ENCODE data around the gene DTNB.

DNA sequence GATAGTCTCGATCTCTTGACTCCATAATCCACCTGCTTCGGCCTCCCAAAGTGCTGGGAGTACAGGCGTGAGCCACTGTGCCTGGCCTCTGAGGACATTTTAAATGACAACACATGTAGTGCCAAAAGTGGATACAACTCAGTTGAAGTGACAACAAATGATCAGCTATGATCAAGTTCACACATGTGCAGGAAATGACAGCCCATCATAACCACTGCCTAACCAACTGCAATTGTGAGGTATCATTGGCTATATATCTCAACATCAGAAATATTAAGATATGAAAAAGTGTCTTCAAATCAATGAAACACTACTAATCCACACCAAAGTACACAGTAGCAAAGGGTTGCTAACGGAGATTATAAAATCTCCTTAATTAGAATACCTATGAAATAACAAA, 84.8 kb downstream of the DTNB start:
- TF ChIP-seq, protein P1, sequence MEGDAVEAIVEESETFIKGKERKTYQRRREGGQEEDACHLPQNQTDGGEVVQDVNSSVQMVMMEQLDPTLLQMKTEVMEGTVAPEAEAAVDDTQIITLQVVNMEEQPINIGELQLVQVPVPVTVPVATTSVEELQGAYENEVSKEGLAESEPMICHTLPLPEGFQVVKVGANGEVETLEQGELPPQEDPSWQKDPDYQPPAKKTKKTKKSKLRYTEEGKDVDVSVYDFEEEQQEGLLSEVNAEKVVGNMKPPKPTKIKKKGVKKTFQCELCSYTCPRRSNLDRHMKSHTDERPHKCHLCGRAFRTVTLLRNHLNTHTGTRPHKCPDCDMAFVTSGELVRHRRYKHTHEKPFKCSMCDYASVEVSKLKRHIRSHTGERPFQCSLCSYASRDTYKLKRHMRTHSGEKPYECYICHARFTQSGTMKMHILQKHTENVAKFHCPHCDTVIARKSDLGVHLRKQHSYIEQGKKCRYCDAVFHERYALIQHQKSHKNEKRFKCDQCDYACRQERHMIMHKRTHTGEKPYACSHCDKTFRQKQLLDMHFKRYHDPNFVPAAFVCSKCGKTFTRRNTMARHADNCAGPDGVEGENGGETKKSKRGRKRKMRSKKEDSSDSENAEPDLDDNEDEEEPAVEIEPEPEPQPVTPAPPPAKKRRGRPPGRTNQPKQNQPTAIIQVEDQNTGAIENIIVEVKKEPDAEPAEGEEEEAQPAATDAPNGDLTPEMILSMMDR (IDR thresholded peaks at IDR 0.05), result no peak
- TF ChIP-seq EZH2 (IDR thresholded peaks at IDR 0.05; ENCODE audit: borderline replicate concordance, insufficient read depth, low read depth, low read length, poor library complexity, severe bottlenecking), result no peak

All from B cell (primary cell).